ENCODE results near the gene PPP2R5C.
A peak's percentile ranks its signal among the peaks of the same experiment; 100 is the strongest.

Gene PPP2R5C

DNA sequence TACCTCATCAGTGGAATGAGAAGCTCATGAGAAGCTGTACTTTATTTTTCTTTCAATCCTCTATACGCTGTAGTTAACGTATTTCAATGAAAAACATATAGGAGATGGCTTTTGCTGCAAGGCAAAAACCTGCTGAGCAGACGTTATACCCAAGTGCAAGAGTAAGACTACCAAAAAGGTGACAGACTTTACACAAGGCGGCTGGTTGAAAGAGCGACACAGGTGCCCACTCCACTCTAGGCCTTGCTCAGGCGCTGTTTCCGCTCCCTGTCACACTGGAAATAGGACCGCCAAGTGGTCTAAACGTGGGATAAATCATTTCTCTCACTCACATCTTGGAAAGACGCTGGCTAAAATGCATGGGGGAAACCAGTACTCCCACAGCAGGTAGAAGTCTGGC is 54.5 kb downstream of the PPP2R5C start:
- Histone ChIP-seq H3K4me2 (ENCODE audit: low read length) (no peak overlapping the region), H3K79me1 (ENCODE audit: low read length) (no peaks in the 10 kb centered on the region), H2AFZ (ENCODE audit: insufficient read depth, low read length, poor library complexity) (no peak overlapping the region), H3K4me3 (ENCODE audit: low read depth, low read length) (no peak overlapping the region), H3K14ac (ENCODE audit: low read length) (no peak overlapping the region), H2BK5ac (ENCODE audit: low read depth, low read length, poor library complexity) (no peak overlapping the region), H3K9me3 (ENCODE audit: insufficient read depth, low read depth, low read length) (peaks cover 1% of the 10 kb centered on the region), H3K27me3 (ENCODE audit: insufficient read depth, low read length) (no peaks in the 10 kb centered on the region), H2BK120ac (ENCODE audit: insufficient read depth, low read length, poor library complexity) (no peak overlapping the region), H3K4me1 (ENCODE audit: control insufficient read depth in 1 of 2, insufficient read depth in 2 of 2, low read length in 2 of 2) (peaks cover 0 to 4% of the 10 kb centered on the region in 2 experiments), H4K12ac (ENCODE audit: low read depth, low read length) (no peak overlapping the region), H3K23ac (ENCODE audit: low read length) (no peak overlapping the region), H3K27ac (ENCODE audit: low read depth, low read length) (no peak overlapping the region), H3K4ac (ENCODE audit: low read depth, low read length) (peak overlapping the region; percentile 40), H2AK5ac (ENCODE audit: low read length) (no peak overlapping the region), H3K18ac (ENCODE audit: low read length) (no peak overlapping the region), H4K91ac (ENCODE audit: low read depth, low read length) (no peak overlapping the region), H2BK12ac (ENCODE audit: low read length) (no peak overlapping the region), H3K9ac (ENCODE audit: low read length) (peak overlapping the region; percentile 5), H3K79me2 (ENCODE audit: control insufficient read depth, insufficient read depth, low read length, poor library complexity) (peaks cover 10% of the 10 kb centered on the region), H3K36me3 (ENCODE audit: control insufficient read depth in 1 of 2, insufficient read depth in 2 of 2, low read length in 2 of 2) (peaks cover 0 to 10% of the 10 kb centered on the region in 2 experiments), H4K8ac (ENCODE audit: low read depth, low read length) (no peak overlapping the region)
- DNase-seq = no peak
- no CpG with 5 or more reads among the region's 10 CpGs for WGBS (ENCODE audit: extremely low coverage, insufficient coverage, insufficient read length)

DNA sequence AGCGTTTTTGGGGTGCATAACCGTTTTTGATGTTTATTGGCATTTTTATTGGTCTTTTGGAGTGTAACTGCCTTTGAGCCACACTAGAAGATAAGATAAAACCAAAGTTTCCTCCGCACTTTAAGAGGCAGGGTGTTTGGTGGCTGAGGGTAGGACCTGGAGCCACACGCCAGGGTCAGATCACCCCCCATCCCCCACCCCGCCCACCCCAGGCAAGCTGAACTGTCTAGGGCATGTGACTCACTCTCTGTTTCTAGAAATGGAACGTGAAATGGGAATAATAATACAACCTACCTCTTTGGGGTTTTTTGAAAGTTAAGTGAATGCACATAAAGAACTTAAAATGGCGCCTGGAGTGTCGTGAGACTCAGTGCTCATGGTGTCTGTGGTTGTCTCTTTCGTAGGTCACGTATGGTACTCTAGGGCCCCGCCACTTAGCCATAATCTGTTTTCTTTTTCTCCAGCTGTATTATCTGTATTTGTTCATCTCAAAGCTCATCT is 56.0 kb downstream of the PPP2R5C start:
- no peak overlapping the region for H3K9ac ChIP-seq (ENCODE audit: low read length)
- no peak overlapping the region for H4K8ac ChIP-seq (ENCODE audit: low read depth, low read length)
- DNase-seq = no peak
- no peak overlapping the region for H3K4me3 ChIP-seq (ENCODE audit: low read depth, low read length)
- peaks cover 4% of the 10 kb centered on the region for H3K79me2 ChIP-seq (ENCODE audit: control insufficient read depth, insufficient read depth, low read length, poor library complexity)
- H3K27ac ChIP-seq (ENCODE audit: low read depth, low read length) = no peak overlapping the region
- H4K91ac ChIP-seq (ENCODE audit: low read depth, low read length) = no peak overlapping the region
- peaks cover 1% of the 10 kb centered on the region for H3K9me3 ChIP-seq (ENCODE audit: insufficient read depth, low read depth, low read length)
- H3K23ac ChIP-seq (ENCODE audit: low read length) = no peak overlapping the region
- H2BK120ac ChIP-seq (ENCODE audit: insufficient read depth, low read length, poor library complexity) = no peak overlapping the region
- no peak overlapping the region for H2BK5ac ChIP-seq (ENCODE audit: low read depth, low read length, poor library complexity)
- no peak overlapping the region for H3K4me2 ChIP-seq (ENCODE audit: low read length)
- peak overlapping the region; percentile 25 for H3K4ac ChIP-seq (ENCODE audit: low read depth, low read length)
- peaks cover 0 to 7% of the 10 kb centered on the region in 2 experiments for H3K36me3 ChIP-seq (ENCODE audit: control insufficient read depth in 1 of 2, insufficient read depth in 2 of 2, low read length in 2 of 2)
- no peak overlapping the region for H2AK5ac ChIP-seq (ENCODE audit: low read length)
- H3K14ac ChIP-seq (ENCODE audit: low read length) = no peak overlapping the region
- H2BK12ac ChIP-seq (ENCODE audit: low read length) = no peak overlapping the region
- H3K27me3 ChIP-seq (ENCODE audit: insufficient read depth, low read length) = no peaks in the 10 kb centered on the region
- H3K4me1 ChIP-seq (ENCODE audit: control insufficient read depth in 1 of 2, insufficient read depth in 2 of 2, low read length in 2 of 2) = peaks cover 0 to 4% of the 10 kb centered on the region in 2 experiments
- H2AFZ ChIP-seq (ENCODE audit: insufficient read depth, low read length, poor library complexity) = no peak overlapping the region
- no peaks in the 10 kb centered on the region for H3K79me1 ChIP-seq (ENCODE audit: low read length)
- no peak overlapping the region for H4K12ac ChIP-seq (ENCODE audit: low read depth, low read length)
- no CpG with 5 or more reads among the region's 11 CpGs for WGBS (ENCODE audit: extremely low coverage, insufficient coverage, insufficient read length)
- H3K18ac ChIP-seq (ENCODE audit: low read length) = no peak overlapping the region

DNA sequence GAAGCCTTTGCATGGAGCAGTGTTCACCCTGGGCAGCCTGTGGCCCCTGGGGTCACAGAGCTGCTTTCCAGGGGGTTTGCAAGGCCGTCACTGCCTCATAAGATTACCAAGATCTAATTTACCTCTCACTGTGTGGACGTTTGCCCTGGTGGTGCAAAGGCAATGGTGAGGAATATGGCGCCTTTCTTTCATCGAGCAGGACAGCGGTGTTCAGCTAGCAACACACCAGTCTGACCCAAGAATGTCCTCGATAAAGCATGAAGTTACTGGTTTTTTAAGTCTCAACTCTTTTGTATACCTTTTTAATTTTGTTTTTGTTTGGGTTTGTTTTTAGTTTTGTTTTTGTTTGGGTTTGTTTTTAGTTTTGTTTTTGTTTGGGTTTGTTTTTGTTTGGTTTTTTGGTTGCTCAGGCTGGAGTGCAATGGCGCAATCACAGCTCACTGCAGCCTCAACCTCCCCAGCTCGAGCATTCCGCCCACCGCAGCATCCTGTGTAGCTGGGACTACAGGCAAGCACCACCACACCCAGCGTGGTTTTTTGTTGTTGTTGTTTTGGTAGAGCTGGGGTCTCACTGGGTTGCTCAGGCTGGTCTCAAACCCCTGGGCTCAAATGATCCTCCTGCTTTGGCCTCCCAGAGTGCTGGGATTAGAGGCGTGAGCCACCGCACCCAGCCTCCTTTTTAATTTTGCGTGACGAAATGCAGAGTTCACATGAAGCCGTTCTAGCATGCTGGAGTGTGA is 57.9 kb downstream of the PPP2R5C start:
- H3K27ac ChIP-seq (ENCODE audit: low read depth, low read length) = no peak overlapping the region
- H3K36me3 ChIP-seq (ENCODE audit: control insufficient read depth in 1 of 2, insufficient read depth in 2 of 2, low read length in 2 of 2) = peaks cover 0 to 7% of the 10 kb centered on the region in 2 experiments
- H3K18ac ChIP-seq (ENCODE audit: low read length) = no peak overlapping the region
- no peaks in the 10 kb centered on the region for H3K27me3 ChIP-seq (ENCODE audit: insufficient read depth, low read length)
- H2AFZ ChIP-seq (ENCODE audit: insufficient read depth, low read length, poor library complexity) = no peak overlapping the region
- no peaks in the 10 kb centered on the region for H3K9me3 ChIP-seq (ENCODE audit: insufficient read depth, low read depth, low read length)
- H4K12ac ChIP-seq (ENCODE audit: low read depth, low read length) = no peak overlapping the region
- no peak overlapping the region for H3K4me3 ChIP-seq (ENCODE audit: low read depth, low read length)
- no peak overlapping the region for H2BK120ac ChIP-seq (ENCODE audit: insufficient read depth, low read length, poor library complexity)
- no peak overlapping the region for H4K8ac ChIP-seq (ENCODE audit: low read depth, low read length)
- H3K9ac ChIP-seq (ENCODE audit: low read length) = no peak overlapping the region
- H3K79me1 ChIP-seq (ENCODE audit: low read length) = no peaks in the 10 kb centered on the region
- no peak overlapping the region for H3K14ac ChIP-seq (ENCODE audit: low read length)
- no peaks in the 10 kb centered on the region for H3K79me2 ChIP-seq (ENCODE audit: control insufficient read depth, insufficient read depth, low read length, poor library complexity)
- H2AK5ac ChIP-seq (ENCODE audit: low read length) = no peak overlapping the region
- no peak overlapping the region for H3K23ac ChIP-seq (ENCODE audit: low read length)
- peaks cover 3 to 8% of the 10 kb centered on the region in 2 experiments for H3K4me1 ChIP-seq (ENCODE audit: control insufficient read depth in 1 of 2, insufficient read depth in 2 of 2, low read length in 2 of 2)
- H3K4ac ChIP-seq (ENCODE audit: low read depth, low read length) = peak overlapping the region; percentile 43
- no peak overlapping the region for H2BK12ac ChIP-seq (ENCODE audit: low read length)
- no peak overlapping the region for H3K4me2 ChIP-seq (ENCODE audit: low read length)
- no peak for DNase-seq
- H4K91ac ChIP-seq (ENCODE audit: low read depth, low read length) = no peak overlapping the region
- no CpG with 5 or more reads among the region's 16 CpGs for WGBS (ENCODE audit: extremely low coverage, insufficient coverage, insufficient read length)
- H2BK5ac ChIP-seq (ENCODE audit: low read depth, low read length, poor library complexity) = no peak overlapping the region

DNA sequence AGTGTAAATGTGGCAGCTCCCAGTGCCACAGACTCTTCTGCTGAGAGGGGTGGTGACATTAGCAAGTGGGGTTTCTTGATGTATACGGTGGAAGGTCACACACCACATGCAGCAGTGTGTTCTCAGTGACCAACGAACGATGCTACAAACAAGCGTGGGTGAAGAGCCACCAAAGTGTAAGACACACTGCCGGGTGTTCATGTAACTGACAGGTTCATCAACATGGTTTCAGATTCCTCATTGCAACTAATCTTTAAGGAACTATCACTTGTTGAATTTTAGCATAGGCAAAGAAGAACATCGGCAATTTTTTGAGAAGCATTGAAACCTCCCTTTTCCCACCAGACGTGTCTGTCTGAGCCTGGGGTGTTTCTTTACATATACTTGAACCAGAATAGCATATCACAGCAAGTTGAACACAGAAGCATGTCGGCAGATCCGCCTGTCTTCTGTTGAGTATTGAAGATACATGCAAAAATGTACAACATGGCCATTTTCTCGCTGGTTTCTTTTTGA is 58.8 kb downstream of the PPP2R5C start:
- H4K12ac ChIP-seq (ENCODE audit: low read depth, low read length) = no peak overlapping the region
- no peaks in the 10 kb centered on the region for H3K9me3 ChIP-seq (ENCODE audit: insufficient read depth, low read depth, low read length)
- no peaks in the 10 kb centered on the region for H3K79me2 ChIP-seq (ENCODE audit: control insufficient read depth, insufficient read depth, low read length, poor library complexity)
- H3K18ac ChIP-seq (ENCODE audit: low read length) = no peak overlapping the region
- H3K36me3 ChIP-seq (ENCODE audit: control insufficient read depth in 1 of 2, insufficient read depth in 2 of 2, low read length in 2 of 2) = peaks cover 0 to 11% of the 10 kb centered on the region in 2 experiments
- no peak overlapping the region for H3K4ac ChIP-seq (ENCODE audit: low read depth, low read length)
- no peak overlapping the region for H4K91ac ChIP-seq (ENCODE audit: low read depth, low read length)
- H3K14ac ChIP-seq (ENCODE audit: low read length) = no peak overlapping the region
- H2BK12ac ChIP-seq (ENCODE audit: low read length) = no peak overlapping the region
- no peaks in the 10 kb centered on the region for H3K79me1 ChIP-seq (ENCODE audit: low read length)
- no peak overlapping the region for H2AFZ ChIP-seq (ENCODE audit: insufficient read depth, low read length, poor library complexity)
- H3K23ac ChIP-seq (ENCODE audit: low read length) = no peak overlapping the region
- H3K27ac ChIP-seq (ENCODE audit: low read depth, low read length) = no peak overlapping the region
- WGBS (ENCODE audit: extremely low coverage, insufficient coverage, insufficient read length) = no CpG with 5 or more reads among the region's 10 CpGs
- no peak for DNase-seq
- no peak overlapping the region for H4K8ac ChIP-seq (ENCODE audit: low read depth, low read length)
- peaks cover 3 to 4% of the 10 kb centered on the region in 2 experiments for H3K4me1 ChIP-seq (ENCODE audit: control insufficient read depth in 1 of 2, insufficient read depth in 2 of 2, low read length in 2 of 2)
- H3K9ac ChIP-seq (ENCODE audit: low read length) = no peak overlapping the region
- H3K4me3 ChIP-seq (ENCODE audit: low read depth, low read length) = no peak overlapping the region
- no peaks in the 10 kb centered on the region for H3K27me3 ChIP-seq (ENCODE audit: insufficient read depth, low read length)
- H2BK120ac ChIP-seq (ENCODE audit: insufficient read depth, low read length, poor library complexity) = no peak overlapping the region
- no peak overlapping the region for H2BK5ac ChIP-seq (ENCODE audit: low read depth, low read length, poor library complexity)
- no peak overlapping the region for H3K4me2 ChIP-seq (ENCODE audit: low read length)
- no peak overlapping the region for H2AK5ac ChIP-seq (ENCODE audit: low read length)
